PC-9 (cell line): Measurements from ENCODE around the gene SP2.

Source experiments
- EZH2 ChIP-seq: fragments of 200-600 bp; sonication (generic); IDR thresholded peaks from 2 replicates; pipeline ENCODE4 v1.8.0; 2017; ENCODE audit warnings: antibody characterized with exemption, low read depth
- TF ChIP-seq, protein P1 (sequence below): fragments of 200-600 bp; sonication (generic); conservative IDR thresholded peaks from 2 replicates; pipeline ENCODE4 v1.6.1; 2017; ENCODE audit warnings: mixed run types, antibody characterized with exemption, mild to moderate bottlenecking, moderate library complexity

DNA sequence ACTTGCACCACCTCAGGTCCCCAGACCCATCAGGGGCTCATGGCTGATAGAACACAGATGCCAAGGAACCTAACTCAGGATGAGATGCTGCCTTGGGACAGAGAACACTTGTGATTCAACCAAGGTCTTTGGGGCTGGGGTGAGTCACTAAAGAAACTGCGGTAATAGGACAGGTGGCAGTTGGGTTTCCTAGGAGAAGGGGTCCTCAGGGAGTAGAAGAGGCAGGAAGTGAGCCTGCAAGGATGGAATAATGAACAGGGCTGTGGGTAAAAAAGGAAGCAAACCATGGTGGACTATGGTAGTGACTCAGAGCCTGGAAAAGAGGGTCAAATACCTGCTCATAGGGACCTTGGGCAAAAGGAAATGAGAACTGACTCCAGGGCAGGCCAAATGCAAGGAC is 38.8 kb downstream of the SP2 start:
- TF ChIP-seq, protein P1, sequence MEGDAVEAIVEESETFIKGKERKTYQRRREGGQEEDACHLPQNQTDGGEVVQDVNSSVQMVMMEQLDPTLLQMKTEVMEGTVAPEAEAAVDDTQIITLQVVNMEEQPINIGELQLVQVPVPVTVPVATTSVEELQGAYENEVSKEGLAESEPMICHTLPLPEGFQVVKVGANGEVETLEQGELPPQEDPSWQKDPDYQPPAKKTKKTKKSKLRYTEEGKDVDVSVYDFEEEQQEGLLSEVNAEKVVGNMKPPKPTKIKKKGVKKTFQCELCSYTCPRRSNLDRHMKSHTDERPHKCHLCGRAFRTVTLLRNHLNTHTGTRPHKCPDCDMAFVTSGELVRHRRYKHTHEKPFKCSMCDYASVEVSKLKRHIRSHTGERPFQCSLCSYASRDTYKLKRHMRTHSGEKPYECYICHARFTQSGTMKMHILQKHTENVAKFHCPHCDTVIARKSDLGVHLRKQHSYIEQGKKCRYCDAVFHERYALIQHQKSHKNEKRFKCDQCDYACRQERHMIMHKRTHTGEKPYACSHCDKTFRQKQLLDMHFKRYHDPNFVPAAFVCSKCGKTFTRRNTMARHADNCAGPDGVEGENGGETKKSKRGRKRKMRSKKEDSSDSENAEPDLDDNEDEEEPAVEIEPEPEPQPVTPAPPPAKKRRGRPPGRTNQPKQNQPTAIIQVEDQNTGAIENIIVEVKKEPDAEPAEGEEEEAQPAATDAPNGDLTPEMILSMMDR = no peak
- TF ChIP-seq EZH2 = no peak
